Posterior vena cava (tissue), 2 donors: Measurements from ENCODE around the gene SLC7A14. TPM values are rescaled to one million over a fixed set of nuclear protein-coding genes. Genes with fewer than 3 reads are reported as not detected.

ENCODE experiments used
- DNase-seq: peaks from one replicate; pipeline ENCODE4 v3.0.0-alpha.2; 2020; ENCODE audit warnings: low spot score
- intact Hi-C, 2 donors: fragments of 100-400 bp; cut with DNase I; formaldehyde crosslinking; loops; one replicate each; pipeline versions ENCODE4 v1.14.1 to v1.14.2; 2022 to 2023
- total RNA-seq, 2 donors: library from RNA; stranded (reverse); fragmentation: NEBNext Ultra II Directional; extraction: Animal tissue kit (Norgen Biotek cat#: 25700); gene quantifications; one replicate each; pipeline ENCODE4 v1.2.1, GENCODE V29; 2021
- donor health status: DM: yes; HTN: yes; CAD: no.
- donor health status: DM: yes; HTN: yes; CAD: no.

The SLC7A14 gene
- total RNA-seq, 2 donors from 2014 or later = 0.05 TPM; not detected in 1

- DNase-seq = no peak
- intact Hi-C loops = no loop called here
These were observed 31.8 kb downstream of the SLC7A14 start for GRCh38 chr3:170553788-170554757.

- DNase-seq = no peak
- intact Hi-C loops = no loop called here
These were observed 34.6 kb downstream of the SLC7A14 start for GRCh38 chr3:170551252-170551651.

DNA sequence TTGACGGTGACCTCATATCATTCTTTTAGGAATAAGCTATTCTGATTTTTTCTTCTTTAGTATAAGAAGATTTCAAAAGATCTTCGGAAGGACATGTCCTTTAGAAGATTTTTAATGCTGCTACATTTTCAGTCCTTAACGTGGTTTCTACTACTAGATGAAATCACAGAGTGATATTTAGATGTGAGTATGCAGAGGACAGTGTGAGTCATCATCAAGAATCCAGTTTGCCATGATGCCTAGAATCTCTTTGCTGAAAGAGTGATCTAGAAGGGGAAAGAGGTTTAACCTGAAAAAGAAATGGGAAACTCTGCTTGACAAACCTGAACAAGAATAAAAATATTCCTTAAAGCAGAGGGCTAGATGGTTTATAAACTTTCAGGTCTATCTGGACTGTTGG lies 43.2 kb downstream of the SLC7A14 start:
- no peak for DNase-seq
- intact Hi-C loops = no loop called here

DNA sequence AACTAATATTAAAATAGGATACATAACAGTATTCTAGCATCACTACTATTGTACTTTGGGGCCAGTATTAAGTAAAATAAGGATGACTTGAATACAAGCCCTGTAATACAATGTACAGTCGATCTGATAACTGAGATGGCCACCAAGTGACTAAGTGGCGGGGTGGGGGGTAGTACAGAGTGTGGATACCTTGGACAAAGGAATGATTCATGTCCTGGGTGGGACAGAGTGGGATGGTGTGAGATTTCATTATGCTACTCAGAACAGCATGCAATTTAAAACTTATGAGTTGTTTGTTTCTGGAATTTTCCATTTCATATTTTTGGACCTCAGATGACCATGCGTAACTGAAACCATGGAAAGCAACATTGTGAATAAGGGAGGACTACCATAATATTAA lies 46.0 kb downstream of the SLC7A14 start:
- intact Hi-C loops = no loop called here

GRCh38 chr3:170536712-170537111 lies 49.2 kb downstream of the SLC7A14 start:
- intact Hi-C loops = no loop called here
- no peak for DNase-seq

More for the DNA sequence above, 46.0 kb downstream of the SLC7A14 start:
- DNase-seq = no peak

GRCh38 chr3:170534227-170534626 lies 51.6 kb downstream of the SLC7A14 start:
- no peak for DNase-seq

GRCh38 chr3:170532573-170532972 lies 53.3 kb downstream of the SLC7A14 start:
- intact Hi-C loops = no loop called here
- DNase-seq = no peak

More at GRCh38 chr3:170534227-170534626, 51.6 kb downstream of the SLC7A14 start:
- intact Hi-C loops = no loop called here

GRCh38 chr3:170531657-170532335 lies 54.1 kb downstream of the SLC7A14 start:
- DNase-seq = no peak
- intact Hi-C loops = no loop called here

DNA sequence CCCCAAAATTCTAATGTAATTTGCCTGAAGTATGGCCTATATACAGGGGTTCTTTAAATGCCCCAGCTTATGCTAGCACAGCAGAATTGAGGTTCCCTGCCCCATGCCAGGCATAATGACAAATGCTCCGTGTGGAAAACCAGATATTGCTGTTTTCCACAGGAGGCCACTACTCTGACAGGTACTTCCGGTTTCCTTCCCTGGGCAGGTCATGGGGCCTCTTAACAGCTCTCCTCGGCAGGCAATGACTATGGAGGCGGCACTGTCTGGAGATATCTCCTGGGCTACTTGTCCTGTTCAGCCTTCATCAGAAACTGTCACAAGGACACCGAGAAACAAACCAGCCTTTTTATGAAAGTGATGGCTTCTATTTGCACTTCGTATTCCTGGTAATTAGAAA lies 54.8 kb downstream of the SLC7A14 start:
- no peak for DNase-seq
- intact Hi-C loops = no loop called here

DNA sequence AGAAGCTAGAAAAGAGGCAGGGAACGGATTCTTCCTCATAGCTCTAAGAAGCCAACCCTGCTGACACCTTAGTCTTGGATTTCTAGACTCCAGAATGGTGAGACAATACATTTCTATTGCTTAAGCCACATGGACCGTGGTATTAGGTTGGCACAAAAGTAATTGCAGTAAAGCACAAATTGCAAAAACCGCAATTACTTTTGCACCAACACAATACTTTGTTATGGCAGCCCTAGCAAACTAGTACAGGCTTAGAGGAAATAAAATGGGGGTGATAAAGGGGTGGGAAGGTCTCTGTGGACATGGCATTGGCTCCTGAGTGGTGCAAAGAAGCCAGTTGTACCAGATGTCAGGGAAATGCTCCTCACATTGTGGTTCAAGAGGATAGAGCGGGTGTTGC lies 56.0 kb downstream of the SLC7A14 start:
- no peak for DNase-seq
- intact Hi-C loops = no loop called here

DNA sequence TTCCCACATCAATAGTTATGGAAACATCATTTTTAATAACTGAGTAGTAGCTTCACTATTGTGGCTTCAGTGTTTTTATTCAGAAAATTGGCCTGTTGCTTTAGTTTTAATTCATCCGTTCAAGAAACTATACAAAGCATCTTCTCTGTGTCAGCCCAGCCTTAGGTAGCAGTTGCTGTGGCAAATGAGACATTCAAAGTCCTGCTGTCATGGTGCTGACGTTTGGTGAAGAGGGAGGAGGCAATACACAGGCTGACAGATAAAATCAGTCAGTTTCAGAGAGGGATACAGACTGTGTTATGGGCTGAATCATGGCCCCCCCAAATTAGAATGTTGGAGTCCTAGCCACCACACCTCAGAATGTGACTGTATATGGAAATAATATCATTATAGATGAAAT lies 56.5 kb downstream of the SLC7A14 start:
- intact Hi-C loops = no loop called here
- no peak for DNase-seq

- DNase-seq = no peak
- intact Hi-C loops = no loop called here
These were observed 57.1 kb downstream of the SLC7A14 start for GRCh38 chr3:170528726-170529125.

DNA sequence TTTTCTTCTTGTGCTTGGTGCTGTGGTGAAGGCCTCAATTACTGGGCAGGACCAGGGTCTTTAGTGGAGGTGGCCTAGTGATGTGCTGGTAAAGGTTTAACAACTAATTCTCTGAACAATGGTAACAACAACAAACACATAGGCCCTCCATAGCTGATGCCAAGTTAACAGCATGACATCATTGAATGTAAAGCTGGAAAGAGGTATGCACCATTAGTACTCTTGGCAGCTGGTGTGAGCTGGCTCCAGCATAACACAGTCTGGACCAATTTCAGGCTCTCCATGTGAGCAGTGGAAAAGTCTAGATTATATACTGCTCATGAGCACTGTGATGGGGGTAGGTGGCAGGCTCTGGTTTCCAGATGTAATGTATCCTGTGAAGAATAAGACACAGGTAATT lies 61.8 kb downstream of the SLC7A14 start:
- intact Hi-C loops = no loop called here
- no peak for DNase-seq

DNA sequence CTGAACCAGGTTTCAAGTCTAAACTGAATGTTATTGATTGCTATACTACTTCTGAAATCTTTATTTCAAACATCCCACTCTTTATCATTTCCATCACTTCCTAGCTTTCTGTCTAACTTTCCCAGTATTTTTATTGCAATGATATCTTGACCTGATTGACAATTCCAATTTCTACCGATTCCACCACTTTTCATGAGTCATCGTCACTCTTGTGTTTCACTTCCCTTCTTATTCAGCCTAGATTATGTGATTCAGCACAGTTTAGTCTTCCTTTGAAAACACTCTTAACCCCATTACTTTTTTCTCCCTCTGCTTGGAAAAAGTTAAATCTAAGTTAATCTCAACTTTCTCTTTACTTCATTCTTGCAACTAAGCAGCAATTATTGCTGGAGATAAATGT lies 62.6 kb downstream of the SLC7A14 start:
- intact Hi-C loops = no loop called here
- DNase-seq = no peak

GRCh38 chr3:170522201-170522600 lies 63.7 kb downstream of the SLC7A14 start:
- no peak for DNase-seq
- intact Hi-C loops = no loop called here

GRCh38 chr3:170520996-170521395 lies 64.9 kb downstream of the SLC7A14 start:
- DNase-seq = no peak
- intact Hi-C loops = no loop called here

GRCh38 chr3:170517242-170517945 lies 68.5 kb downstream of the SLC7A14 start:
- DNase-seq = no peak
- intact Hi-C loops = no loop called here

- no peak for DNase-seq
These were observed 72.2 kb downstream of the SLC7A14 start for GRCh38 chr3:170513642-170514041.

GRCh38 chr3:170511371-170511770 lies 74.5 kb downstream of the SLC7A14 start:
- intact Hi-C loops = no loop called here
- no peak for DNase-seq

More at GRCh38 chr3:170513642-170514041, 72.2 kb downstream of the SLC7A14 start:
- intact Hi-C loops = no loop called here

DNA sequence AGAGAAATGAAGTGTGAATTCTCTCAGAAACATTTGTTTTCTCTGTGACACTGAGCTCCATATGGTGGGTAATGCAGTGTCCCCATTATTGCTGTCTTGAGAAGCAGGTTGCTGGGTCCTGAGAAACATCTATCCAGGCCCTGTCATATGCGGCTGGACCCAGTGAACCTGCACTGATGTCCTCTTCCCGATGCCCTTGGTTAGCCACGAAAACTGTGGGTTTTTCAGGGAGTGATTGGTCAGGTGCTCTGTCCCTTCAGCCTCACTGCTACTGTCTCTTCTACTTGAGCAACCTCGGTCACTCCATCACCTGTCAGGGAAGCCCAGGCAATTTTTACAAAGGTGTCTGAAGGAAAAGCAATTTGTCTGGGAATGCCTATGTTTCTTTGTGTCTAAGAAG lies 77.0 kb downstream of the SLC7A14 start:
- intact Hi-C loops = no loop called here
- DNase-seq = no peak
